Spleen (tissue), 7 donors: Measurements from ENCODE around the gene BTBD18.

Experiments used
- POLR2AphosphoS5 ChIP-seq, 3 donors: sonication (generic); formaldehyde crosslinking; IDR thresholded peaks; one replicate each; pipeline ENCODE4 v1.5.1; 2017; ENCODE audit warnings: antibody characterized with exemption in 3 of 3
- TF ChIP-seq, protein P1 (sequence below), 11 experiments: fragments of 200-600 bp in 7 of 11; fragments of 450-650 bp in 4 of 11; sonication (generic) in 4 of 11; IDR thresholded peaks in 8 of 11; conservative IDR thresholded peaks in 3 of 11; 1 replicate in 7 of 11; 2 replicates in 4 of 11; pipeline versions ENCODE4 v1.4.0 to v1.8.0; 2016 to 2021; ENCODE audit warnings: antibody characterized with exemption in 11 of 11, inconsistent platforms in 4 of 11, mild to moderate bottlenecking in 1 of 11
- donor health status: DM: no; HTN: no; CAD: no; lungs with moderate emphysema.
- donor health status: DM: no; HTN: no; CAD: no.
- donor health status: DM: no; HTN: no; CAD: no.

DNA sequence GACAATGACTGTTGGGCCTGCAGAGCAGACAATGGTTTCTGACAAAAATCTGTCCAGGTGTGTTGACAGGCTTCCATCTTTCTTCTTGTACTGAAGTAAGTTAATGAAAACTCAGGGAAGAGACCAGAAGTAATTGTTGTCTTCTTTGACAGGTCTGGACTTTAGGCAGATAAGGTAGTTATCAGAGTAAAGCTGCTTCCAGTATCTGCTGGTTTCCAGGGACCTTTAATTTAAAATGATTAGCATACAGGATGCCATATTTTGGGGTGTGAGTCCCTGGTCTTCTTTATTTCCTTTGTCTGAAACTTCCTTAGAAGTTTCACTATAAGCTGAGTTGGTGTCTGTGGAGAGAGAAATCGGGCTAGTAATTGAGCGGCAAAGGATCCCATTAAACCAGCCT lies 37.8 kb downstream of the BTBD18 start:
- TF ChIP-seq, protein P1, sequence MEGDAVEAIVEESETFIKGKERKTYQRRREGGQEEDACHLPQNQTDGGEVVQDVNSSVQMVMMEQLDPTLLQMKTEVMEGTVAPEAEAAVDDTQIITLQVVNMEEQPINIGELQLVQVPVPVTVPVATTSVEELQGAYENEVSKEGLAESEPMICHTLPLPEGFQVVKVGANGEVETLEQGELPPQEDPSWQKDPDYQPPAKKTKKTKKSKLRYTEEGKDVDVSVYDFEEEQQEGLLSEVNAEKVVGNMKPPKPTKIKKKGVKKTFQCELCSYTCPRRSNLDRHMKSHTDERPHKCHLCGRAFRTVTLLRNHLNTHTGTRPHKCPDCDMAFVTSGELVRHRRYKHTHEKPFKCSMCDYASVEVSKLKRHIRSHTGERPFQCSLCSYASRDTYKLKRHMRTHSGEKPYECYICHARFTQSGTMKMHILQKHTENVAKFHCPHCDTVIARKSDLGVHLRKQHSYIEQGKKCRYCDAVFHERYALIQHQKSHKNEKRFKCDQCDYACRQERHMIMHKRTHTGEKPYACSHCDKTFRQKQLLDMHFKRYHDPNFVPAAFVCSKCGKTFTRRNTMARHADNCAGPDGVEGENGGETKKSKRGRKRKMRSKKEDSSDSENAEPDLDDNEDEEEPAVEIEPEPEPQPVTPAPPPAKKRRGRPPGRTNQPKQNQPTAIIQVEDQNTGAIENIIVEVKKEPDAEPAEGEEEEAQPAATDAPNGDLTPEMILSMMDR (IDR thresholded peaks at IDR 0.05 in 8 of 11, conservative IDR thresholded peaks at IDR 0.05 in 3 of 11), result no peak
- no peak for TF ChIP-seq POLR2AphosphoS5 (IDR thresholded peaks at IDR 0.05)
